ENCODE measurements around the gene CLSTN1.
"Not testable (repeated sequence)": the region's sequence is repeated elsewhere in the genome, so short reads cannot be mapped to it uniquely, and the experiment has no call there.

The CLSTN1 gene

DNA sequence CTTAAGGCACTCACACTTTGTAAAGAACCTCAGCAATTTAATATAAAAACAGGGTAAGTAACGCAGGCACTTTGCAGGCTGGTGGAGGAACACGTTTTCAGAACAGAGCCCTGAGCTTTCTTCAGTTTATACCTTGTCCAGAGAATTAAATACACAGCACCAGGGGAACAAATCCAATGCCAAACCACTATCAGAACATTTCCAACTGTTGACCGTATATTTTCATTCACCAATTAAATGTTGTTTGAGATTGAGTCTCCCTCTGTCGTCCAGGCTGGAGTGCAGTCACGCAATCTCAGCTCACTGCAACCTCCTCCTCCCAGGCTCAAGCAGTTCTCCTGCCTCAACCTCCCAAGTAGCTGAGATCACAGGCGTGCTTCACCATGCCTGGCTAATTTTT is 29.7 kb downstream of the CLSTN1 start:
- no peak for FAIRE-seq

DNA sequence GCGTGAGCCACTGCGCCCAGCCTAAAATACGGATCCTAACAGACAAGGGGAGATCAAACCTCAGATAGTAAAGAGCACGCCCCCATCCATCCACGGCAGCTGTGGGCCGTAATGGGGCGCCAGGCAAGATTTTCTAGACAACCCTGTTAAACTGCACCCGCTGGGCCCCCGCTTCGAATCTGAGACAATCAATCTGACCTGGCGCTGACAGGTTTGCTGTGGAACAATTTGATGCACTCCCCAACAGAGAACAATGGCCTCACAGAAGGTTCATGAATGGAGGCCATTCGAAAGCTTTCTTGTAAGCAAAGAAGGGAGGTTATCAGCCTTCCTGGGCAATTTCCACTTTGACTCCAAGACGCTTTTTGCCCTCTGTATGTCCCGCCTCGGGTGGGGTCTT is 30.5 kb downstream of the CLSTN1 start:
- FAIRE-seq: no peak

DNA sequence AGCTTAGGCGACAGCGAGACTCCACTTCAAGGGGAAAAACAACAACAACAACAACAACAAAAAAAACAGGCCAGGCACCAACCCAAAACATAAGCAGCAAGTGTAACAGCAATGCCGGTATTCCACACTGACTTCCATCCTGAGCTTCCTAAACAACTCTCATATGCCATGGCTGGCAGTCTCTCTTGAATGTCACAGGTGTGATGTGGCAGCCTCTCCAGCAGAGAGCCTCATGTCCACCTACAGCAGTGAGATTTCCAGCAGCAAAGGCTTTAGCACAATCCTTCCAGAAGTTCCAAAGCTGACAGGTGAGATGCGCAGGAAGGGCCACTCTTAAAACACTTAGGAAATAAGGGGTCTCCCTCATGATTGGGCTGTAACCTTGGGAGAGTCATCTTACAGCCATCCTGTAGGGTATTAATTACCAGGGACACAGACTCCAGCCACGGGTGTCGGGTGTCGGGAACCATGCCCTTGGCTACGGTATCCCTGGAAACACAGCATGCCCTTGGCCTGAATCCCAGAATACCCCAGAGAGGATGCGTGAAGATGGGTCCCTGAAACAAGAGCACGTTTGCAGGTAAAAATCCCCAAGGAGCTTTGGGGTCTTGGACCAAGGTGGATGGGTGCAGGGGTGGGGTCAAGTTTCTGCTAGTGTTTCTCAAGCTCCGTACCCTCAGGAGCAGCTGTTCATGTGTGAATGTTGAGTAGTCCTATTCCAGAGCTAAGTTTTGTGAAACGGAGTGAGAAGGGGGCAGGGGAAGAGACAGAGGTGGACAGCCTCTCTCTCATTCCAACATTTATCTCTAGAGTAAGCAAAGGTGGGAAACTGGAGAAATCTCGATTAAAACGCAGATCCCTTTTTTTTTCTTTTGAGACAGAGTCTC is 31.4 kb downstream of the CLSTN1 start:
- FAIRE-seq: no peak

DNA sequence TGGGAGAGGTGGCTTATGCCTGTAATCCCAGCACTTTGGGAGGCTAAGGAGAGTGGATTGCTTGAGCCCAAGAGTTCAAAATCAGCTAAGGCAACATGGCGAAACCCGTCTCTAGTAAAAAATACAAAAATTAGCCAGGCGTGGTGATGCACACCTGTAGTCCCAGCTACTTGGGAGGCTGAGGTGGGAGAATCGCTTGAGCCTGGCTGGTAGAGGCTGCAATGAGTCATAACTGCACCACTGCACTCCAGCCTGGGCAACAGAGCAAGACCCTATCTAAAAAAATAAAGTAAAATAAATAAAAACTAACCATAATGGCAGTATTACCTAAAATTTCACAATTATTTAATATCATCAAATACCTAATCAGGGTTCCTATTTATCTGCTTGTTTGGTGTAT is 34.1 kb downstream of the CLSTN1 start:
- not testable (repeated sequence) for FAIRE-seq

DNA sequence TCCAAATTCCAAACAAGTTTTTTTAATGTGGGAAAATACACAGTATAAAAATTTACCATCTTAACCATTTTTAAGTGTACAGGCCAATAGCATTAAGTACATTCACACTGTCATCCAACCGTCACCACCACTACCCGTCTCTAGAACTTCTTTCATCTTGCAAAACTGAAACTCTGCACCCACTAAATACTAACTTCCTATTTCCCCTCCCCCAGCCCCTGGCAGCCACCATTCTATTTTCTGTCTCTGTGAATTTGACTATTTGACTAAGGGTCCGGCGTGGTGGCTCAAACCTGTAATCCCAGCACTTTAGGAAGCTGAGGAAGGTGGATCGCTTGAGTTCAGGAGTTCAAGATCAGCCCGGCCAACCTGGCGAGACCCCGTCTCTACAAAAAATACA is 36.1 kb downstream of the CLSTN1 start:
- no peak for FAIRE-seq

DNA sequence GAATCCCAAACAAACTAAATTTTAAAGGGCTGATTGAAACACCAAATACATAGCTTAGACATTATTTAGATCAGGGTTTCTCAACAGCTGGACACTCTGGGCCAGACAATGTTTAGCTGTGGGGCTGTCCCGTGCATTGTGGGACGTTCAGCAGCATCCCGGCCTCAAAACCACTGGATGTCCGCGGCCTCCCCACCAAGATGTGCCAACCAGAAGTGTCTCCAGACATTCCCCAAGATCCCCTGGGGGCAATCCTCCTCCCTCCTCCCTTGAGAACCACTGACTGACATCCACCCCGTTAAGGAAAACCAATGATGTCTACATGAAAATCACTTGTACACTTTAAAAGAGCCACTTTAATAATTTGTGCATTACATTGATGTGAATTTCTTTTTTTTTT is 38.4 kb downstream of the CLSTN1 start:
- no peak for FAIRE-seq

DNA sequence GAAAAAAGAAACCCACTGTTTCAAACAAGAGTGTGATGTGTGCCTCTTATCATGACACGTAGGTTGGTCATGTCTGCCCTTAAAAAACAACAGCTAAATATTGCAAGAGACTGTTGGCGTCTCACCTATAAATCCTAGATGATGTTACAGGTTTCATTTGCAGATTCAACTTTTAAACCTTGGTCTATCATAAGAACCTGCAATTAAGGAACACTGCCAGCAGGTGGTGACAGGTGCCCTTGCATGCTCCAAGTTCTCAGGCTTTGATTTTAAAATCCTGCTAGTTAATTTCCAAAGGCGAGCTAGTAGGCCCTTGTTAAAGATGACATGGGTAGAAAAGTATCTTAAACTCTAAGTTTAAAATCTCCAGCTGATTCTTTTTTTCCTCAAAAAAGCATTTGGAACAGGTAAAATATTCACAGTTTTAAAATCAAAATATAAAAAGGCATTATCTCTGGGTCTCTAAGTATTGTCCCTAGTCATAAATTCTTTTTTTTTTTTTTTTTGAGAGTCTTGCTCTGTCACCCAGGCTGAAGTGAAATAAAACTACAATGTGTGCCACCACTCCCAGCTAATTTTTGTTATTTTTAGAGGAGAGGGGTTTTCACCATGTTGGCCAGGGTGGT is 39.1 kb downstream of the CLSTN1 start:
- peak; percentile 91 for FAIRE-seq

DNA sequence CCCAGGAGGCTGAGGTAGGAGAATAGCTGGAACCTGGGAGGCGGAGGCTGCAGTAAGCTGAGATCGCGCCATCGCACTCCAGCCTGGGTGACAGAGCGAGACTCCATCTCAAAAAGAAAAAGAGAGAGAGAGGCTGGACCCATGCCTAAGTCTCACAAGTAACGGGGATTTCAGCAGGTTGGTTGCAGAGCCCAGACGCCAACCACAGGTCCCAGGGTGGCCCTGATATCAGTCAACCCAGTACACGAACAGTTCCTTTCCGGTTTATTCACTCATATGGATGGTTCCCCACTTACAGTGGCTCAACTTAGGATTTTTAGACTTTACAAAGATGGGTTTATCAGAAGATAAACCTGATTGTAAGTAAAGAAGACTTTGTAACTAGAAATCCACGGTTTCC is 40.9 kb downstream of the CLSTN1 start:
- no peak for FAIRE-seq

DNA sequence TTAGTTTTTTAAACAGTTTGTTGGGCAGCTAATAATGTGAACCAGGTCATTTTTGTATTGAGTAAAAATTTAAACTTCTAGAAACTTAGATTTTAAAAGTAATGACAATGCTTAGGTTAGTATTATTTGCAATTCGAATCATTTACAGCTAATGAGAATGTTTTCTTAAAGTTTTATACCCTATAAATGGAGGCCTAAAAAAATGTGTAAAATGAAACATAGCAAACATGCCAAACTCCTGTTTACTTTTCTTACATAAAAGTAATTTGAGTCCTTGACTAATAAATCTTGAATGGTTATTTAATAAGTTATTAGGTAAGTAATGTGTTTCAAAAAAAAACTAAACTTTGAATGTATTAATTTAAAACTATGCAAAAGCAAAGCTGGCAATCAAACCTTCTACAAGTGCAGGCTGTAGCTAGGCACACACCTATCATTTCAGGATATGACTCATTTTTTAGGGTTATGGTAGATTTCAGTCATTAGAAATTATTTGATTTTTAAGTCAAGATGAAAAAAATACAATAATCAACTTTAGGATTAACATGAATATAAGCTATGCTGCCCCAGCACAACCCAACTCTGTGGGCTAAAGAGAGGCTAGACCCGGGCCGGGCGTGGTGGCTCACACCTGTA is 41.5 kb downstream of the CLSTN1 start:
- FAIRE-seq: peak; percentile 39

DNA sequence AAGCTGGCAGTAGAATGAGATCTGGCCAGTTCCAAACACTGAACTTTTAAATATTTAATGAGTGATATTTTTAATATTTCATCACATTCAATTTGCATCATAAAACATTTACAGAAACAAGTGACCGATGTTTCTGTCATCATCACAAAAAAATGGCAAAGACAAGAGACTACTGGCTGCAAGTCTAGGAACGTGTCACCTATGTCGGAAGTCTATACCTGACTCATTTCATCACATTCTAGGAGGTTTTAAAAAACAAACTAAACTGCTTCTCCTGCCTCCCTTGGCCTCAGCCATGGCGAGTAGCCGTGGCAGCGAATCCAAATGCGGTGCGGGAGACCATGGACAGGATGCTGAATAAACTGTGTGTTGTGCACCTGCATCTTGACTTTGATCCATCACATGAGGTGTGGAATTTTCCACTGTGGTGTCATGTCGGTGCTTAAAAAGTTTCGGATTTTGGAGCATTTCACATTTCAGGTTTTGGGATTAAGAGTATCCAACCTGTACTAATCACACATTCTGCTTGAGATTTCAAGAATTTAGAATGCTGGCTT is 43.1 kb downstream of the CLSTN1 start:
- no peak for FAIRE-seq

DNA sequence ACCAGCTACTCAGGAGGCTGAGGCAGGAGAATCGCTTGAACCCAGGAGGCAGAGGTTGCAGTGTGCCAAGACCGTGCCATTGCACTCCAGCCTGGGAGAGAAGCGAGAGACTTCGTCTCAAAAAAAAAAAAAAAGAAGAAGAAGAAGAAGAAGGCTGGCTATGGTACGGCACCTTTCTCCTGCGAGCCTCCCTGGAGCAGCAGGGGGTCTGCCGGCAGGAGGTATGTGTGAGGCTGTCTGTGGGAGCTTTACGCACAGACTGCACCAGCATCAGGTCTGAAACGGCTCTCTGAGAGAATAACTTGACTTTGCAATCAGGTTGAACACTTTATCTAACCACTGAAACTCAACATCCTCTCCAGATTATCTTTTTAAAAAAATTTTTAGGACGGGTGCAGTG is 44.9 kb downstream of the CLSTN1 start:
- FAIRE-seq: no peak

DNA sequence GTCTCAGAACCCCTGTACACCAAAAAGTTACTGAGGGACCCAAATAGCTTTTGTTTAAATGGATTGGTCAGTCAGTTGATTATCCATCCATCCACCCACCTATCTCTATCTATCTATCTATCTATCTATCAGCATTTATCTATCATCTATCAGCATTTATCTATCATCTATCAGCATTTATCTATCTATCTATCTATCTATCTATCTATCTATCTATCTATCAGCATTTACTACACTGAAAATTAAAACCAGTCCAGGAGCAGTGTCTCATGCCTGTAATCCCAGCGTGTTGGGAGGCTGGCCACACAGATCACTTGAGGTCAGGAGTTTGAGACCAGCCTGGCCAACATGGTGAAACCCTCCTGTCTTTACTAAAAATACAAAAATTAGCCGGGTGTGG is 47.1 kb downstream of the CLSTN1 start:
- FAIRE-seq: no peak

DNA sequence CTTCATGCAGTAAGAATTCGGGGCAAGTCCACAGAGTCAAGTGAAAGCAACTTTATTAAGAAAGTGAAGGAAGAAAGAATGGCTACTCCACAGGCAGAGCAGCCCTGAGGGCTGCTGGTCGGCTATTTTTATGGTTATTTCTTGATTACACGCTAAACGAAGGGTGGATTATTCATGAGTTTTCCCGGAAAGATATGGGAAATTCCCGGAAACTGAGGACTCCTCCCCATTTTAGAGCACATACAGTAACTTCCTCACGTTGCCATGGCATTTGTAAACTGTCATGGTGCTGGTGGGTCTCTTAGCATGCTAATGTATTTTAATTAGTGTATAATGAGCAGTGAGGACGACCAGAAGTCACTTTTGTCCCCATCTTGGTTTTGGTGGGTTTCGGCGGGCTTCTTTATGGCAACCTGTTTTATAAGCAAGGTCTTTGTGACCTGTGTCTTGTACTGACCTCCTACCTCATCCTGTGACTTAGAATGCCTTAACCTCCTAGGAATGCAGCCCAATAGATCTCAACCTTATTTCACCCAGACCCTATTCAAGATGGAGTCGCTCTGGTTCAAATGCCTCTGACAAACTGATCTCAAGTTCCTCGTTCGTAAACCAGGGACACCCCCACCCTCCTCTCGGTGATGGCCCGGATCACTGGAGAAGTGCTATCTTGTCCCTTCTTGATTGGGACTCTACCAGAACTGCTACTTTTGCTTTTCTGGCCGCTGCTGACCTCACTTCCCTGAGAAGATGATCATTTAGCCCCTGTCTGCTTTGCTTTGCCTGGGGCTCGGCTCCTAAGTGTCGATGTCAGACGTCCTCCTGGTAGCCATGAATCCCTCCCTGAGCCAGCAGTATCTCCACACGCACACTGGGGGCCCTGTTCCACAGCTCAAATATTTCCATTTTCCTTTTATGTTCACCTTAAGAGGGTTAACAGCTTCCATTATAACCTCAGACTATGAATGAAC is 48.8 kb downstream of the CLSTN1 start:
- no peak for FAIRE-seq

DNA sequence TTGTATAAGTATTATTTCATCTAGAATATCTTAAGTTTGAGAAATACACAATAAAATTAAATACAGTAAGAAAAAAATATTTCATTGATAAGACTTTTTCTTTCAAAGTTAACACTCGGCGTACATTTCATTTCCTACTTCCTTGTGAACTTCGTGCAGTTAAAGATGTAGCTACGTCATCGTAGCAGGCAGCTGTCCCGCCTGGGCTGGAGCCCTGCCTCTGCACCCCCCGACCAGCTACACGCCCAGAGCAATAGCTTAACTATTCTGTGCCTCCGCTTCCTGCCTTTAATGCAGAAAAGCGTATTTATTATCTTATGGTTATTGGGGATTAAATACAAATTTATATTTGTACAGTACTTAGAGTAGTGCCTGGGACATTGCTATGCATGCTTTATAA is 53.5 kb downstream of the CLSTN1 start:
- peak; percentile 59 for FAIRE-seq

DNA sequence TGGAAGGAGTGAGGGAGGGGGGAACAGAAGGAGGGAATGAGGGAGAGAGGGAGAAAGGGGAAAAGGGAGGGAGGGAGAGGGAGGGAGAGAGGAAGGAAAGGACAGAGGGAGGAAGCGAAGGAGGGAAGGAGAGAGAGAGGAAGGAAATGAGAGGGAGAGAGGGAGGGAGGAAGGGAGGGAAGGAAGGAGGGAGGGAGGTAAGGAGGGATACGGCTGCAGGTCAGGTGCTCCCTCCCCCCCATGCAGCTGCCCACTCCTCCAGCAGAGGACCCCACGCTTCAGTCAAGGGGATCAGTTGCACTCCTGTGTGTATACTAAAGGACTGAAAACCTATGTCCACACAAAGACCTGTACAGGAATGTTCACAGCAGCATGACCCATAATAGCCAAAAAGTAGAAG is 54.8 kb downstream of the CLSTN1 start:
- no peak for FAIRE-seq

DNA sequence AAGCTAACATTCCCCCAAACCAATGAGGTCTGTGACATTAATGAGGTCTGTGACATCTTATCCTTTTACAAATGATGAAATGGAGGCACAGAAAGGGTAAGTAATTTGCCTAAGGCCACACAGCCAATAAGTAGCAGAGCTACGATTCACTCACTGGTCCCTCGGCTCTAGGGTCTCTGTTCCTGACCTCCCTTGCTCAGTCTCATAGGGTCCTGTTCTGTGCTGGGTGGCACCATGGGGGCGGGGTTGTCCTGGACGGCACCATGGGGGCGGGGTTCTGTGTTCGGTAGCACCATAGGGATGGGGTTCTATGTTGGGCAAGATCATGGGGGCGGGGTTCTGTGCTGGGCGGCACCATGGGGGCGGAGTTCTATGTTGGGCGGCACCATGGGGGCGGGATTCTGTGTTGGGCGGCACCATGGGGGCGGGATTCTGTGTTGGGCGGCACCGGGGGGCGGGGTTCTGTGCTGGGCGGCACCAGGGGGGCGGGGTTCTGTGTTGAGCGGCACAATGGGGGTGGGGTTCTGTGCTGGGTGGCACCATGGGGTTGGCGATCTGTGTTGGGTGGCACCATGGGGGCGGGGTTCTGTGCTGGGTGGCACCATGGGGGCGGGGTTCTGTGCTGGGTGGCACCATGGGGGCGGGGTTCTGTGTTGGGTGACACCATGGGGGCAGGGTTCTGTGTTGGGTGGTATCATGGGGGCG is 55.6 kb downstream of the CLSTN1 start:
- FAIRE-seq: no peak

DNA sequence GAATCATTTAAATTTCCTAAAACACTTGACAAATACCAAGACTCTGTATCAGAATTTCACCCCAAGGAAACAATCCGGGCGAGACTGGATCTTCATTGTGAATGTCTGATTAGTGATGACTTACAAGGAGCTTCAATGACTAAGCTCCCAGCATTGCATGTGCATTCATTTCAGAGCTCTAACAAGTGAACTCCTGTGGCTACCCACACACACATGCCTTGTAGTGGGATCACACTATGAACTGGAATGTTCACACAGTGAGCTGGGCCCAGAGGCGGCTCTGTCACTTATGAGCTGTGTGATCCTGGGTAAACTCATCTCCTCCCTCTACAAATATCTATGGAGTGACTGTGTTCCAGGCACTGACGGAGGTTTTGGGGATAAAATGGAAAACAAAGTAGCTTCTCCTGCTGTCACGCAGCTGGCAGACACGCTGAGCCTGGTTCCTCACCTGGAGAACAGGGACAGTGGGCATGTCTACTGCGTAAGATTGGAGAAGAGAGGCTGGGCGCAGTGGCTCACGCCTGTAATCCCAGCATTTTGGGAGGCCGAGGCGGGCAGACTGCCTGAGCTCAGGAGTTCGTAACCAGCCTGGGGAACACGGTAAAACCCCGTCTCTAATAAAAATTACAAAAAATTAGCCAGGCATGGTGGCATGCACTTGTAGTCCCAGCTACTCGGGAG is 56.9 kb downstream of the CLSTN1 start:
- no peak for FAIRE-seq

DNA sequence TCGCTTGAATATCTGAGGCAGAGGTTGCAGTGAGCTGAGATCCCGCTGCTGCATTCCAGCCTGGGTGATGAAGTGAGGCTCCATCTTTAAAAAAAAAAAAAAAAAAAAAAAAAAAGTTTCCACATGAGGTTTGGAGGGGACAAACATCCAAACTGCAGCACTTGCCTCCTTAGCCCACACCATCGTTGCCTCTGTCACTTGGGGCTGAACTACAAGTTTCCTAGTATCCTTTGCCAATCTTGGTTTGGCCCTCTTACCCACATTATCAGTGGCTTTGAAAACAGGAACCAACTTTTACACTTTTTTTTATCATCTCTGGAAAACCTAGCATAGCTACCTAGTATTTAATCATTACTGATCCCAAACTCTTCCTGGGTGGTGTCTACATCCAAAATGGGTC is 59.2 kb downstream of the CLSTN1 start:
- no peak for FAIRE-seq

DNA sequence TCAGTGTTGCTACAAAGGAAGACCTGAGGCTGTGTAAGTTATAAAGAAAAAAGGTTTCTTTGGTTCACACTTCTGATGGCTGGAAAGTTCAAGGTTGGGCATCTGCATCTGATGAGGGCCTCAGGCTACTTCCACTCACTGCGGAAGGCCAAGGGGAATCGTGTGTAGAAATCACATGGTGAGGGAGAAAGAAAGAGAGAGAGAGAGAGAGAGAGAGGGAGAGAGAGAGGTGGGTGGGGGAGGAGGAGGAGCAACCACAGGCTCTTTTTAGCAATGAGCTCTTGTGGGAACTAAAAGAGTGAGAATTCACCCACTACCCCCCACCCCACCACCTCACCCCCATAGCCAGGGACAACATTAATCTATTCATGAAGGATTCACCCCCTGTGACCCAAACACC is 59.9 kb downstream of the CLSTN1 start:
- FAIRE-seq: no peak

DNA sequence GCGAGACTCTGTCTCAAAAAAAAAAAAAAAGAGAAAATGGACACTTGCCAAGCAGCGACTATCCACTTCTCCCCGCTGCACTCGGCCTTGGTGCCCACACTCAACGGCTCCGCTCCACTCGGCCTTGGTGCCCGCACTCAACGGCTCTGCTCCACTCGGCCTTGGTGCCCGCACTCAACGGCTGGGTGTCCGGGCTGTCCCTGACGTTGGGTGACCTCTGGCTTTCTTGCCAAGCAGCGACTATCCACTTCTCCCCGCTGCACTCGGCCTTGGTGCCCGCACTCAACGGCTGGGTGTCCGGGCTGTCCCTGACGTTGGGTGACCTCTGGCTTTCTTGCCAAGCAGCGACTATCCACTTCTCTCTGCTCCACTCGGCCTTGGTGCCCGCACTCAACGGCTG is 61.3 kb downstream of the CLSTN1 start:
- not testable (repeated sequence) for FAIRE-seq

DNA sequence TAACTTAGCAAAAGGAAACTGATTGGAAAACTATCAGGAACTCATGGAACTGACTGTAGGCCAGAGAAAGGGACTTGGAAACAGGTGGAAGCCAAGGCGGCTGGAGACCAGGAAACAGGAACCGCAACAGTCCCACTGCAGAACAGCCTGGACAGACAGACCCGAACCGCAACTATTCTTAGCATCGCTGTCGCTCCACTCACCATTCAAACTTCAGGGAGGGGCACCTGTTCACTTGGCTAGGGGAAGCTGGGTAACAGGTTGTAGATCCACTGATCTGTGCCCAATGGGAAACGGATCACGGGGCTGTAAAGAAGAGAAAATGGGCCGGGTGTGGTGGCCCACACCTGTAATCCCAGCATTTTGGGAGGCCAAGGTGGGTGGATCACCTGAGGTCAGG is 61.9 kb downstream of the CLSTN1 start:
- no peak for FAIRE-seq
